SK-N-SH treated with all-trans-retinoic acid at 6 μM for 48 hours (cell line): Measurements from ENCODE around the gene TREML2.

Experiments used
- ATAC-seq: fragments of 200-7000 bp; cut with Tn5 transposase; 3 replicates; pipeline ENCODE4 v1.9.1; 2020; ENCODE audit warnings: mild to moderate bottlenecking, moderate library complexity
- ARNTL ChIP-seq: fragments of 450-650 bp; formaldehyde crosslinking; IDR thresholded peaks from 2 replicates; pipeline ENCODE4 v1.5.0; 2020; ENCODE audit warnings: low read depth, mild to moderate bottlenecking, moderate library complexity, borderline replicate concordance
- BACH2 ChIP-seq: fragments of 250-450 bp; sonication (Bioruptor Pico); IDR thresholded peaks from 2 replicates; pipeline ENCODE4 v1.9.0; 2021; ENCODE audit warnings: mild to moderate bottlenecking, borderline replicate concordance
- CSDC2 ChIP-seq: fragments of 250-450 bp; sonication (Bioruptor Pico); IDR thresholded peaks from 2 replicates; pipeline ENCODE4 v1.5.0; 2020; ENCODE audit warnings: mild to moderate bottlenecking, moderate library complexity
- CSRNP3 ChIP-seq: fragments of 250-450 bp; sonication (Bioruptor Pico); IDR thresholded peaks from 2 replicates; pipeline ENCODE4 v1.5.1; 2021; ENCODE audit warnings: mild to moderate bottlenecking, moderate library complexity
- ESRRG ChIP-seq: fragments of 250-450 bp; sonication (Bioruptor Pico); IDR thresholded peaks from 2 replicates; pipeline ENCODE4 v1.6.1; 2021; ENCODE audit warnings: mild to moderate bottlenecking
- GLIS3 ChIP-seq: fragments of 250-450 bp; sonication (Bioruptor Pico); IDR thresholded peaks from 2 replicates; pipeline ENCODE4 v1.5.0; 2020; ENCODE audit warnings: mild to moderate bottlenecking, moderate library complexity
- ISL1 ChIP-seq: fragments of 250-450 bp; sonication (Bioruptor Pico); IDR thresholded peaks from 2 replicates; pipeline ENCODE4 v2.1.2; 2022; ENCODE audit warnings: mild to moderate bottlenecking, moderate library complexity
- OSR1 ChIP-seq: fragments of 250-450 bp; sonication (Bioruptor Pico); IDR thresholded peaks from 2 replicates; pipeline ENCODE4 v1.8.0; 2022; ENCODE audit warnings: moderate library complexity, mild to moderate bottlenecking, inconsistent platforms
- POU6F1 ChIP-seq: fragments of 250-450 bp; sonication (Bioruptor Pico); IDR thresholded peaks from 2 replicates; pipeline ENCODE4 v1.8.0; 2021; ENCODE audit warnings: low read depth, mild to moderate bottlenecking, moderate library complexity, borderline replicate concordance
- PPARA ChIP-seq: fragments of 250-450 bp; sonication (Bioruptor Pico); IDR thresholded peaks from 2 replicates; pipeline ENCODE4 v1.5.0; 2020; ENCODE audit warnings: mild to moderate bottlenecking, borderline replicate concordance
- RARB ChIP-seq: fragments of 250-450 bp; sonication (Bioruptor Pico); IDR thresholded peaks from 2 replicates; pipeline ENCODE4 v1.8.0; 2021; ENCODE audit warnings: mild to moderate bottlenecking, moderate library complexity
- SNAI2 ChIP-seq: fragments of 250-450 bp; sonication (Bioruptor Pico); IDR thresholded peaks from 2 replicates; pipeline ENCODE4 v1.5.0; 2020; ENCODE audit warnings: mild to moderate bottlenecking, moderate library complexity
- TCF4 ChIP-seq: fragments of 250-450 bp; sonication (Bioruptor Pico); IDR thresholded peaks from 2 replicates; pipeline ENCODE4 v1.8.0; 2021; ENCODE audit warnings: mild to moderate bottlenecking, moderate library complexity, borderline replicate concordance
- TOX ChIP-seq: fragments of 250-450 bp; sonication (Bioruptor Pico); IDR thresholded peaks from 2 replicates; pipeline ENCODE4 v1.8.0; 2021; ENCODE audit warnings: mild to moderate bottlenecking, moderate library complexity, borderline replicate concordance
- TSHZ2 ChIP-seq: fragments of 250-450 bp; sonication (Bioruptor Pico); IDR thresholded peaks from 2 replicates; pipeline ENCODE4 v1.5.0; 2020; ENCODE audit warnings: mild to moderate bottlenecking, moderate library complexity
- ZC3H10 ChIP-seq: fragments of 250-450 bp; sonication (Bioruptor Pico); IDR thresholded peaks from 2 replicates; pipeline ENCODE4 v1.5.1; 2021; ENCODE audit warnings: mild to moderate bottlenecking, moderate library complexity
- ZFP3 ChIP-seq: fragments of 250-450 bp; sonication (Bioruptor Pico); IDR thresholded peaks from 2 replicates; pipeline ENCODE4 v1.5.0; 2020; ENCODE audit warnings: mild to moderate bottlenecking, moderate library complexity
- ZFP30 ChIP-seq: fragments of 450-650 bp; formaldehyde crosslinking; IDR thresholded peaks from 2 replicates; pipeline ENCODE4 v1.5.0; 2022; ENCODE audit warnings: mild to moderate bottlenecking, moderate library complexity
- ZNF565 ChIP-seq: fragments of 450-650 bp; formaldehyde crosslinking; conservative IDR thresholded peaks from 2 replicates; pipeline ENCODE4 v1.5.0; 2020; ENCODE audit warnings: low read depth, mild to moderate bottlenecking, moderate library complexity
- ZNF8 ChIP-seq: fragments of 450-650 bp; formaldehyde crosslinking; IDR thresholded peaks from 2 replicates; pipeline ENCODE4 v1.5.0; 2020; ENCODE audit warnings: mild to moderate bottlenecking, moderate library complexity
- TF ChIP-seq, protein P1 (sequence below): fragments of 250-450 bp; sonication (Bioruptor Pico); IDR thresholded peaks from 2 replicates; pipeline ENCODE4 v1.8.0; 2020; ENCODE audit warnings: mild to moderate bottlenecking, moderate library complexity, borderline replicate concordance

The TREML2 gene

GRCh38 chr6:41229721-41230120, 28.8 kb upstream of the TREML2 start:
- TF ChIP-seq ZNF565 (CRISPR knock-in tag), result no peak
- TF ChIP-seq RARB (CRISPR knock-in tag), result no peak
- TF ChIP-seq, protein P1, sequence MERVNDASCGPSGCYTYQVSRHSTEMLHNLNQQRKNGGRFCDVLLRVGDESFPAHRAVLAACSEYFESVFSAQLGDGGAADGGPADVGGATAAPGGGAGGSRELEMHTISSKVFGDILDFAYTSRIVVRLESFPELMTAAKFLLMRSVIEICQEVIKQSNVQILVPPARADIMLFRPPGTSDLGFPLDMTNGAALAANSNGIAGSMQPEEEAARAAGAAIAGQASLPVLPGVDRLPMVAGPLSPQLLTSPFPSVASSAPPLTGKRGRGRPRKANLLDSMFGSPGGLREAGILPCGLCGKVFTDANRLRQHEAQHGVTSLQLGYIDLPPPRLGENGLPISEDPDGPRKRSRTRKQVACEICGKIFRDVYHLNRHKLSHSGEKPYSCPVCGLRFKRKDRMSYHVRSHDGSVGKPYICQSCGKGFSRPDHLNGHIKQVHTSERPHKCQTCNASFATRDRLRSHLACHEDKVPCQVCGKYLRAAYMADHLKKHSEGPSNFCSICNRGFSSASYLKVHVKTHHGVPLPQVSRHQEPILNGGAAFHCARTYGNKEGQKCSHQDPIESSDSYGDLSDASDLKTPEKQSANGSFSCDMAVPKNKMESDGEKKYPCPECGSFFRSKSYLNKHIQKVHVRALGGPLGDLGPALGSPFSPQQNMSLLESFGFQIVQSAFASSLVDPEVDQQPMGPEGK, result no peak
- no peak for TF ChIP-seq ZC3H10
- TF ChIP-seq CSDC2 (CRISPR knock-in tag), result no peak
- TF ChIP-seq ZFP3 (CRISPR knock-in tag), result no peak
- no peak for TF ChIP-seq TSHZ2 (CRISPR knock-in tag)
- no peak for TF ChIP-seq ZFP30 (CRISPR knock-in tag)
- no peak for TF ChIP-seq TCF4 (CRISPR knock-in tag)
- TF ChIP-seq TOX (CRISPR knock-in tag), result no peak
- TF ChIP-seq, all 23 proteins: peak for 0
- ATAC-seq, result no peak

DNA sequence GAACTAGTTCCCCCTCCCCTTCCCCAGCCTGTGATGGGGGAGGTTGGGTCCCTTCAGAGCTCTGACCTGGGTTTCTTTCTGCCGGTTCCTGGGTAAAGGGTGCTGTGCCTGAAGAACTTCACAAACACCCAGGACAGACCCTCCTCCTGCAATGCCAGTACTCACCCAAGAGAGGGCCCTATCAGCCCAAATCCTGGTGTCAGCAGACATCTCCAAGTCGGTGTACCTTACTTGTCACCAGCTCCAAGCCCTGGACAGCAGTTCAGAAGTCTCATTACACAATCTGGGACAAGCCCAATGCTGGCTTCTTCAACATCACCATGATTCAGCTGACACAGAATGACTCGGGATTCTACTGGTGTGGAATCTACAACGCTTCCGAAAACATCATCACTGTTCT, 27.7 kb upstream of the TREML2 start:
- TF ChIP-seq CSRNP3 (CRISPR knock-in tag), result no peak
- TF ChIP-seq ZNF8 (CRISPR knock-in tag), result no peak
- no peak for TF ChIP-seq TCF4 (CRISPR knock-in tag)
- TF ChIP-seq SNAI2 (CRISPR knock-in tag), result no peak
- TF ChIP-seq ZFP30 (CRISPR knock-in tag), result no peak
- no peak for TF ChIP-seq RARB (CRISPR knock-in tag)
- no peak for TF ChIP-seq GLIS3
- no peak for TF ChIP-seq ZFP3 (CRISPR knock-in tag)
- TF ChIP-seq ARNTL (CRISPR knock-in tag), result no peak
- no peak for TF ChIP-seq ESRRG (CRISPR knock-in tag)
- no peak for TF ChIP-seq PPARA (CRISPR knock-in tag)
- TF ChIP-seq TOX (CRISPR knock-in tag), result no peak
- TF ChIP-seq OSR1 (CRISPR knock-in tag), result no peak
- no peak for TF ChIP-seq ZNF565 (CRISPR knock-in tag)
- TF ChIP-seq ISL1 (CRISPR knock-in tag), result no peak
- TF ChIP-seq, protein P1, result no peak
- no peak for TF ChIP-seq POU6F1 (CRISPR knock-in tag)
- ATAC-seq, result no peak

DNA sequence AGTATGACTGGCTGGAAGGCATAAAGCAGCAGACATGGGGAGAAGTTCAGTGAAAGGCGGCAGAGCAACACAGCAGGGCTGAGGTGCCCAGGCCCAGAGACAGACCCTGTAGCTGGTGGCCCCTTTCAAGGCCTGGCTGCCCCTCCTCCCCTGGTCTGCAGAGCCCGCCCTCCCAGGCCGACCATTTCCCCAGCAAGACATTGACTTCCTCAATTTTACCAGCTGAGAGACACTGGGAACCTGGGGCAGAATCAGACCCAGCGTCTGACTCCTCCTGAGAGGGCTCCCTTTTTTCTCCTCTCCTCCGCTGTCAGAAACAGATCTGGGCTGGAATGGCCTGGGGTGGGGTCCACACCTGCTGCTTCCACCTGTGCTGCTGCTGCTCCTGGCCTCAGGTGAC, 27.1 kb upstream of the TREML2 start, which contains the start of gene TREML4:
TREML4 (plus strand) TSS at position 254 of the 400 bp plus-strand sequence; CDS start at position 333, 79 bp downstream.
- no peak for ATAC-seq
- TF ChIP-seq BACH2 (CRISPR knock-in tag) (no peak), ZFP30 (CRISPR knock-in tag) (no peak), ZNF565 (CRISPR knock-in tag) (no peak), RARB (CRISPR knock-in tag) (no peak), PPARA (CRISPR knock-in tag) (no peak), TSHZ2 (CRISPR knock-in tag) (no peak)
- TF ChIP-seq, protein P1, result no peak
